GM12874 (cell line): ENCODE measurements around the gene SESN3.

Experiments used
- TF ChIP-seq, protein P1 (sequence below): IDR thresholded peaks from 2 replicates; pipeline ENCODE4 v1.5.1; 2011; ENCODE audit warnings: low read depth, mild to moderate bottlenecking, control low read depth, low read length, moderate library complexity; ENCODE audit not compliant: insufficient read depth

SESN3 gene

DNA sequence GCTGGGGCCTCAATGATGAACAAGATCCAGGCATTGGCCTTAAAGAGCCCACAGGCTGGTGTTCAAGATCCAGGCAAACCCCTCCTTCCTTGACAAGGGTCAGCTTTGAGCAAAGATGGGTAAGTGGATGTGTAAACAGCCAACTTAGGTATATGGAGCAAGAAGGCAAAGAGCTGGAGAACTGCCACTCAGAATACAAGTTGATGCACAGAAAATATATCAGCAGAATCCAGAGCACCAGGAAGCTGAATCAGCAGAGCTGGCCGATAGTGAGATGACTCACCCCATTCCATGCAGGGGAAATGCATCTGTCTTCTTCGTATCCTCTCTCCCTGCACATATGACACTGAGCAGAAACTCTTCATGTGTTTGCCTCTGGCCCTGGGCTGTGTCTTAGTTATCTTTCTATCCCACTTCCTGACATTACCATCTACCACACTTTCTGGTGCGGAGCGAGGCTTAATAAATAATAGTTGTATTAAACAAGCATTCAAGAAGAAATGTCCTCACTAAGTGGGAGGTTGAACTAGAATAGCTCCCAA lies 83.6 kb downstream of the SESN3 start:
- TF ChIP-seq, protein P1, sequence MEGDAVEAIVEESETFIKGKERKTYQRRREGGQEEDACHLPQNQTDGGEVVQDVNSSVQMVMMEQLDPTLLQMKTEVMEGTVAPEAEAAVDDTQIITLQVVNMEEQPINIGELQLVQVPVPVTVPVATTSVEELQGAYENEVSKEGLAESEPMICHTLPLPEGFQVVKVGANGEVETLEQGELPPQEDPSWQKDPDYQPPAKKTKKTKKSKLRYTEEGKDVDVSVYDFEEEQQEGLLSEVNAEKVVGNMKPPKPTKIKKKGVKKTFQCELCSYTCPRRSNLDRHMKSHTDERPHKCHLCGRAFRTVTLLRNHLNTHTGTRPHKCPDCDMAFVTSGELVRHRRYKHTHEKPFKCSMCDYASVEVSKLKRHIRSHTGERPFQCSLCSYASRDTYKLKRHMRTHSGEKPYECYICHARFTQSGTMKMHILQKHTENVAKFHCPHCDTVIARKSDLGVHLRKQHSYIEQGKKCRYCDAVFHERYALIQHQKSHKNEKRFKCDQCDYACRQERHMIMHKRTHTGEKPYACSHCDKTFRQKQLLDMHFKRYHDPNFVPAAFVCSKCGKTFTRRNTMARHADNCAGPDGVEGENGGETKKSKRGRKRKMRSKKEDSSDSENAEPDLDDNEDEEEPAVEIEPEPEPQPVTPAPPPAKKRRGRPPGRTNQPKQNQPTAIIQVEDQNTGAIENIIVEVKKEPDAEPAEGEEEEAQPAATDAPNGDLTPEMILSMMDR: no peak

GRCh38 chr11:95145430-95146060 lies 85.5 kb downstream of the SESN3 start:
- TF ChIP-seq, protein P1: no peak

DNA sequence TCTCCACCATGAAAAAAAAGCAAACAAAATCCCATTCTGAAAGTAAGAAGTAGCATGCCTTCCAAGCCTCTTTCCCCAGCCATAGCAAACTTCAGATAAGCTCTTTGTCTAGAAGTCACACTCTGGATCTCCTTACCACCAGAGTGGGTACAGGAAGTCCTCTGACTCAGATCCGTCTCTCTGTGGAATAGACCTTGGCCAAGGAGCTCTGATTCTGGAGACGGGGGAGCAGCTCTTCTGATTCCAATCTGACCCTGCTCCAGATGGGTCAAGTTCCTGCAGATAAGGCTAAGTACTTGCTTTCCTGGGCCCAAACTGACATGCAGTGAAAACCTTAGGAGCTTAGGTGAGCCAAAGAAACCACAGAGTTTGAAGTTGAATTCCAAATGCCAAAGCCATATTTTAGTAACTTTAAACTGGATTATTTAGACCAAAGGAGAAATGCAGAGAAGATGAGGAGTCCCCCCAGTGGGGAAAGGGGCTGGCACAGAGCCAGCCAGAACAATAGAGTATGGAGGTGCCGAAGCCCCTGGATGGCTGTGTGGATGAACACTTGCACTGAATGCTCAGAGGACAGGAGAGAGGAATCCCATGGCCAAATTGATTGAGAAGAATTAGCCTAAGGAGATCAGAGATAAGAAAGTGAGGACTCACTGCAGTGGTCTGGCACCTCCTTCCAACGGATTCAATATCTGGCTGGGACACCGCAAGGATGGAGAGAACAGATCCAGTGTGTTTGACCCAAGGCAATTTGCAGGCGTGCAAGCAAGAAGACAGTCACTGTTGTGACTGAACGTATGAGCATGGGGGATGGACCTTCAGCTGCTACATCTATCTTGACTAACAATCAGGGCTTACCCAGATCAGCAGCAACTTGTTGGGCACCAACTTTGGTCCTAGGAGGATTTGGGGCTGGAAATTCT lies 86.4 kb downstream of the SESN3 start:
- TF ChIP-seq, protein P1: no peak

DNA sequence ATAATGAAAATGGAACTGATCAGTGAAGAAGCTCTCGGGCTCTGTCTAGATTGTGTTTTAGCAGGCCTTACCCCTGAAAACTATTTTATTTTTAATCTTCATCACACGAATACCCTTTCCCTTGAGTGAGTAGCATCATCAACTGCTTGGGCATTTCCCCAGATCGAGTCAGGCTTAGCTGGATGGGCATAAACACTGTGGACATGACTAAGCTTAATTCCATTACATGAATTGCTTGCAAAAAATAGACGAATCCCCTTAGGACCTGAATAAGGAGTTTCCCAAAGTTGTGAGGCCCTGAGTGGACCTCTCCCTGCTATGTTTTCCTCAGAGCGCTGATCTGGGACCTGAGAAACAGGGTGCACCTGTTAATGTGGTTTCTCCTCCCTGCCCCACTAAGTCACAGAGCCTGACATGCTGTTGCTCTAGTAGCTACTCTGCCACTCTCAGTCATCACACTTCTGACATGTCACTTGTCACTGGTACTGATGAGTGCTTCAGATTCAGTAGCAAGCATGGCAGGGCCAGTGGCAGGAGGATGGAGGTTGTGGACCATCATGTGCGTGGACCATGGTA lies 87.8 kb downstream of the SESN3 start:
- TF ChIP-seq, protein P1: no peak

DNA sequence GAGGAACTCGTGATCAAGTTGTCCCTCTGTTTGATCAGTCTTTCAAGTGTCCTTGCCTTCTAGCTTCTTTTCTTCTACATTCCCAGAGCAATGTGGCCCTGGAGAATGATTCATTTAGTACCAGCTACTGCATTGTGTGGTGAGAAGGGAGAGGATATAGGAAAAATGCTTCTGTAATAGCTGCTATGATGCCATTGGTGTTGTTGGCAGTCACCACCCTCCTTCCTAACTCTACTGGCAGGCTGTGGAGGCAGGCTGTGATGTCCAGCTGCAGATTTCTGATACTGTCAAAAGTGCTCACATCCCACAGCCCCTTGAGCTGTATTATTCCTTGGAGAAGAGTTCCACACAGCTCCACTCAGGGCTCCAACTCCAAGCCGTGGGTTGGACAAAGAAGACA lies 88.6 kb downstream of the SESN3 start:
- TF ChIP-seq, protein P1: no peak

- TF ChIP-seq, protein P1: no peak
Measured at GRCh38 chr11:95140397-95141033, 90.5 kb downstream of the SESN3 start.

DNA sequence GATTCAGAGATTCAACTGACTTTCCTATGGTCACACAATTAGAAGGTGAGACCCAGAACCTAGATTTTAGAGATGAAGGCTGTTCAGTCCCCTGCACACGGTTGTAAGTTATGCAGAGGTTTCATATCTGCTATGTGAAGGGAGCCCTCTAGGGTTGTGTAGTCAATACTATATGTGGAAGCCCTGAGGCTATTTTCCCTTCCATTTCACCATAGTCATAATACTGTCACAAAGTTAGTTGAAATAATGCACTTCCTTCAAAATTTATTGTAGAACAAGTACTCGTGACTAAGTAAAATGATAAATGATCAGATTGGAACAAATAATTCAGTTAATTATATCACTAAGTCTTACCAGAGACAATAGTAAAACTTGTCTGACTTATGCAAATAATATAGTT lies 92.6 kb downstream of the SESN3 start:
- TF ChIP-seq, protein P1: 0 out of 2 replicates have a peak, but pooled peaks have one; percentile 28
